A549 (cell line): ENCODE measurements around the gene ATP2A3. TPM values are rescaled to one million over a fixed set of nuclear protein-coding genes. Genes with fewer than 3 reads are reported as not detected.

ENCODE experiments used
- ATAC-seq, 2 experiments: fragments of 200-7000 bp in 1 of 2; fragments of >200 bp in 1 of 2; cut with Nextera tagmentation in 1 of 2; cut with Tn5 transposase in 1 of 2; 3 replicates each; pipeline versions ENCODE4 v1.8.0 to v1.9.1; 2018 to 2020; ENCODE audit warnings: mild to moderate bottlenecking in 1 of 2, moderate library complexity in 1 of 2
- CTCF ChIA-PET: fragments of 300-600 bp; sonication (Branson Sonifier 250); formaldehyde crosslinking; extraction: SDS; loops from one replicate; lab custom pipeline; 2021; ENCODE audit warnings: antibody characterized with exemption, inconsistent platforms; lab: Yijun Ruan, JAX
- POLR2A ChIA-PET: fragments of 350-600 bp; formaldehyde crosslinking; extraction: SDS; loops from one replicate; lab custom pipeline; 2021; ENCODE audit warnings: antibody characterized with exemption, inconsistent platforms; lab: Yijun Ruan, JAX
- DNase-seq, 2 experiments: peaks; one replicate each; pipeline versions ENCODE4 v3.0.0 to v3.0.0-alpha.2; 2011 to 2016; ENCODE audit warnings: low read depth in 1 of 2, low spot score in 1 of 2
- FAIRE-seq: peaks from 2 replicates; lab custom pipeline; 2011; peaks lifted over from hg19 to GRCh38; lab: Jason Lieb, UNC
- H3K27ac ChIP-seq, 2 experiments: fragments of >200 bp; sonication (Bioruptor Twin); formaldehyde crosslinking; 3 replicates each; pipeline ENCODE4 v1.5.1; 2016 to 2017
- H3K4me1 ChIP-seq: fragments of >200 bp; sonication (Bioruptor Twin); formaldehyde crosslinking; 3 replicates; pipeline ENCODE4 v1.6.1; 2016
- H3K4me2 ChIP-seq: fragments of >200 bp; sonication (Bioruptor Twin); formaldehyde crosslinking; 3 replicates; pipeline ENCODE4 v1.6.1; 2016
- H3K4me3 ChIP-seq: fragments of >200 bp; sonication (Bioruptor Twin); formaldehyde crosslinking; 3 replicates; pipeline ENCODE4 v1.5.1; 2016
- H3K9me3 ChIP-seq: fragments of >200 bp; sonication (Bioruptor Twin); formaldehyde crosslinking; 3 replicates; pipeline ENCODE4 v1.6.1; 2016
- CBX2 ChIP-seq: fragments of 200-600 bp; sonication (generic); IDR thresholded peaks from 2 replicates; pipeline ENCODE4 v1.6.1; 2016; ENCODE audit warnings: low read depth, mild to moderate bottlenecking, borderline replicate concordance
- CEBPB ChIP-seq, 2 experiments: fragments of >200 bp in 1 of 2; sonication (Bioruptor Twin) in 1 of 2; formaldehyde crosslinking in 1 of 2; IDR thresholded peaks; 2 replicates each; pipeline ENCODE4 v1.6.1; 2012 to 2016
- EHF ChIP-seq: fragments of 250-450 bp; sonication (Bioruptor Pico); IDR thresholded peaks from 2 replicates; pipeline ENCODE4 v1.5.0; 2020; ENCODE audit warnings: mild to moderate bottlenecking
- EHMT2 ChIP-seq: fragments of 200-600 bp; sonication (generic); IDR thresholded peaks from 2 replicates; pipeline ENCODE4 v1.6.1; 2016; ENCODE audit warnings: antibody characterized with exemption, low read depth, mild to moderate bottlenecking, moderate library complexity
- ESRRA ChIP-seq: fragments of 150-350 bp; IDR thresholded peaks from 2 replicates; pipeline ENCODE4 v1.6.1; 2014; ENCODE audit warnings: mild to moderate bottlenecking, low read length, borderline replicate concordance
- GATA3 ChIP-seq: IDR thresholded peaks from 2 replicates; pipeline ENCODE4 v1.6.1; 2012; ENCODE audit warnings: borderline replicate concordance
- HDAC2 ChIP-seq: fragments of 200-600 bp; sonication (generic); IDR thresholded peaks from 2 replicates; pipeline ENCODE4 v1.6.1; 2016
- HOXB13 ChIP-seq: fragments of 250-450 bp; sonication (Bioruptor Pico); IDR thresholded peaks from 2 replicates; pipeline ENCODE4 v1.5.0; 2020; ENCODE audit warnings: low read depth, mild to moderate bottlenecking, moderate library complexity
- HOXB5 ChIP-seq: fragments of 250-450 bp; sonication (Bioruptor Pico); IDR thresholded peaks from 2 replicates; pipeline ENCODE4 v1.5.0; 2020; ENCODE audit warnings: mild to moderate bottlenecking, moderate library complexity
- JUNB ChIP-seq: fragments of >200 bp; sonication (Bioruptor Twin); formaldehyde crosslinking; IDR thresholded peaks from 2 replicates; pipeline ENCODE4 v1.6.1; 2016
- KDM1A ChIP-seq: fragments of 200-600 bp; sonication (generic); IDR thresholded peaks from 2 replicates; pipeline ENCODE4 v1.6.1; 2016; ENCODE audit warnings: low read depth, mild to moderate bottlenecking
- KDM5A ChIP-seq: fragments of 200-600 bp; sonication (generic); IDR thresholded peaks from 2 replicates; pipeline ENCODE4 v1.6.1; 2016; ENCODE audit warnings: antibody characterized with exemption, mild to moderate bottlenecking
- MYC ChIP-seq: IDR thresholded peaks from 2 replicates; pipeline ENCODE4 v1.6.1; 2012; ENCODE audit warnings: mild to moderate bottlenecking, inconsistent platforms, low read length, improper control_type of control experiment, borderline replicate concordance
- NFE2L2 ChIP-seq: fragments of 150-350 bp; conservative IDR thresholded peaks from 2 replicates; pipeline ENCODE4 v1.6.1; 2014; ENCODE audit warnings: low read length
- NPAS2 ChIP-seq: fragments of 250-450 bp; sonication (Bioruptor Pico); IDR thresholded peaks from 2 replicates; pipeline ENCODE4 v1.8.0; 2022; ENCODE audit warnings: mild to moderate bottlenecking, moderate library complexity, borderline replicate concordance
- NR3C1 ChIP-seq: fragments of >200 bp; sonication (Bioruptor Twin); formaldehyde crosslinking; IDR thresholded peaks from 3 replicates; pipeline ENCODE4 v1.6.1; 2017
- RAD21 ChIP-seq, 2 experiments: fragments of >200 bp in 1 of 2; sonication (Bioruptor Twin) in 1 of 2; formaldehyde crosslinking in 1 of 2; IDR thresholded peaks in 1 of 2; conservative IDR thresholded peaks in 1 of 2; 2 replicates in 1 of 2; 3 replicates in 1 of 2; pipeline ENCODE4 v1.6.1; 2012 to 2018; ENCODE audit warnings: inconsistent platforms in 1 of 2
- SMC3 ChIP-seq: fragments of >200 bp; sonication (Bioruptor Twin); formaldehyde crosslinking; IDR thresholded peaks from 3 replicates; pipeline ENCODE4 v1.6.1; 2018; ENCODE audit warnings: inconsistent platforms
- SREBF2 ChIP-seq: fragments of 450-650 bp; IDR thresholded peaks from 2 replicates; pipeline ENCODE4 v1.6.1; 2014; ENCODE audit warnings: mild to moderate bottlenecking, moderate library complexity
- TFCP2L1 ChIP-seq: fragments of 250-450 bp; sonication (Bioruptor Pico); IDR thresholded peaks from 2 replicates; pipeline ENCODE4 v1.5.0; 2021; ENCODE audit warnings: mild to moderate bottlenecking
- ZFP36 ChIP-seq: fragments of 450-650 bp; IDR thresholded peaks from 2 replicates; pipeline ENCODE4 v1.6.1; 2014; ENCODE audit warnings: borderline replicate concordance; ENCODE audit not compliant: partially characterized antibody
- ZNF302 ChIP-seq: fragments of 250-450 bp; sonication (Bioruptor Pico); IDR thresholded peaks from 2 replicates; pipeline ENCODE4 v1.9.0; 2021; ENCODE audit warnings: inconsistent platforms, mild to moderate bottlenecking, moderate library complexity
- ZSCAN20 ChIP-seq: fragments of 250-450 bp; sonication (Bioruptor Pico); IDR thresholded peaks from 2 replicates; pipeline ENCODE4 v1.8.0; 2022; ENCODE audit warnings: mild to moderate bottlenecking, moderate library complexity
- WGBS: methylation state at CpG from one replicate; pipeline ENCODE4 v1.1.6; 2017; ENCODE audit errors: missing lambda C conversion rate; 5-methylcytosine and 5-hydroxymethylcytosine counted together
- polyA plus RNA-seq, 4 experiments: library from polyadenylated mRNA; depleted of rRNA in 3 of 4; stranded (reverse); fragments of >200 nt; fragmentation: RNase III in 1 of 4; extraction: RNeasy Plus Mini Kit Qiagen cat#74134 plus additional on column Dnase treatment in 1 of 4; gene quantifications; 2 replicates in 3 of 4; 3 replicates in 1 of 4; pipeline ENCODE4 v1.2.3, GENCODE V29; 2011 to 2017
- TF ChIP-seq, protein P1 (sequence below): fragments of >200 bp; sonication (Bioruptor Twin); formaldehyde crosslinking; IDR thresholded peaks from 3 replicates; pipeline ENCODE4 v1.5.1; 2016
- TF ChIP-seq, protein P2 (sequence below): fragments of 450-650 bp; IDR thresholded peaks from 2 replicates; pipeline ENCODE4 v1.6.1; 2014; ENCODE audit warnings: antibody characterized with exemption
- TF ChIP-seq, protein P3 (sequence below): fragments of >200 bp; sonication (Bioruptor Twin); formaldehyde crosslinking; IDR thresholded peaks from 3 replicates; pipeline ENCODE4 v1.6.1; 2016
- TF ChIP-seq, protein P4 (sequence below): fragments of 150-350 bp; IDR thresholded peaks from 2 replicates; pipeline ENCODE4 v1.6.1; 2014; ENCODE audit warnings: low read depth, mild to moderate bottlenecking, low read length
- TF ChIP-seq, protein P5 (sequence below): IDR thresholded peaks from 2 replicates; pipeline ENCODE4 v1.6.1; 2012
- TF ChIP-seq, protein P6 (sequence below): IDR thresholded peaks from 2 replicates; pipeline ENCODE4 v1.6.1; 2012

ATP2A3 gene
- polyA plus RNA-seq, 2 of the 4 experiments (the other 2 are of a cell fraction), result 3.1 to 5.5 TPM

DNA sequence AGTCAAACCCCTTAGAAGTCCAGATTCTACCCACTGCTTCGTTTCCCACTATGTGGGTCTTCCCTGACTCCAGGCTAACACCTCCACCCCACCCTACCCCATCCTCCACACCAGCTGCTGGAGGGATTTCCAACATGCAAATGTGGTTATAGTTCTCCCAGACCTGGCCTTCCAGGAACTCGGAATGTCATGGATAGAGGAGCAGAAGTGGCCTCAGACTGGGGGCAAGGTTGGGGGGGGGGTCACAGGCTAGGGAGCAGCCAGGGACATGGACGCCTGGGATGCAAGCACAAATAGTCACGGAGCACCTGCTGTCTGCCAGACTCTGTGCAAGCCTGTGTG lies 73.4 kb downstream of the ATP2A3 start:
- POLR2A ChIA-PET, result interaction anchor here (1.3 kb wide), 1 partner anchor 45 kb away, joined by 10 read pairs; the partner anchor contains the start of gene NCBP3
- Histone ChIP-seq H3K4me1 (peaks cover 78% of the 10 kb centered on the region), H3K27ac (peak overlapping the region; percentile 87 to 89), H3K4me3 (peak overlapping the region; percentile 79; the same call in 2 of the 3 replicates), H3K9me3 (no peaks in the 10 kb centered on the region), H3K4me2 (peak overlapping the region; percentile 94)
- no peak for TF ChIP-seq ESRRA
- TF ChIP-seq CBX2, result no peak
- no peak for TF ChIP-seq NFE2L2
- TF ChIP-seq NR3C1, result no peak
- TF ChIP-seq SREBF2, result no peak
- TF ChIP-seq, protein P1, sequence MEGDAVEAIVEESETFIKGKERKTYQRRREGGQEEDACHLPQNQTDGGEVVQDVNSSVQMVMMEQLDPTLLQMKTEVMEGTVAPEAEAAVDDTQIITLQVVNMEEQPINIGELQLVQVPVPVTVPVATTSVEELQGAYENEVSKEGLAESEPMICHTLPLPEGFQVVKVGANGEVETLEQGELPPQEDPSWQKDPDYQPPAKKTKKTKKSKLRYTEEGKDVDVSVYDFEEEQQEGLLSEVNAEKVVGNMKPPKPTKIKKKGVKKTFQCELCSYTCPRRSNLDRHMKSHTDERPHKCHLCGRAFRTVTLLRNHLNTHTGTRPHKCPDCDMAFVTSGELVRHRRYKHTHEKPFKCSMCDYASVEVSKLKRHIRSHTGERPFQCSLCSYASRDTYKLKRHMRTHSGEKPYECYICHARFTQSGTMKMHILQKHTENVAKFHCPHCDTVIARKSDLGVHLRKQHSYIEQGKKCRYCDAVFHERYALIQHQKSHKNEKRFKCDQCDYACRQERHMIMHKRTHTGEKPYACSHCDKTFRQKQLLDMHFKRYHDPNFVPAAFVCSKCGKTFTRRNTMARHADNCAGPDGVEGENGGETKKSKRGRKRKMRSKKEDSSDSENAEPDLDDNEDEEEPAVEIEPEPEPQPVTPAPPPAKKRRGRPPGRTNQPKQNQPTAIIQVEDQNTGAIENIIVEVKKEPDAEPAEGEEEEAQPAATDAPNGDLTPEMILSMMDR, result no peak
- no peak for TF ChIP-seq CEBPB (IDR thresholded peaks at IDR 0.05)
- no peak for TF ChIP-seq ZSCAN20 (CRISPR knock-in tag)
- TF ChIP-seq EHMT2, result no peak
- no peak for TF ChIP-seq HOXB5
- no peak for TF ChIP-seq ZFP36
- TF ChIP-seq SMC3, result no peak
- TF ChIP-seq HOXB13, result no peak
- TF ChIP-seq MYC, result no peak
- no peak for TF ChIP-seq KDM5A
- TF ChIP-seq, protein P2, sequence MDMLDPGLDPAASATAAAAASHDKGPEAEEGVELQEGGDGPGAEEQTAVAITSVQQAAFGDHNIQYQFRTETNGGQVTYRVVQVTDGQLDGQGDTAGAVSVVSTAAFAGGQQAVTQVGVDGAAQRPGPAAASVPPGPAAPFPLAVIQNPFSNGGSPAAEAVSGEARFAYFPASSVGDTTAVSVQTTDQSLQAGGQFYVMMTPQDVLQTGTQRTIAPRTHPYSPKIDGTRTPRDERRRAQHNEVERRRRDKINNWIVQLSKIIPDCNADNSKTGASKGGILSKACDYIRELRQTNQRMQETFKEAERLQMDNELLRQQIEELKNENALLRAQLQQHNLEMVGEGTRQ, result no peak
- TF ChIP-seq, protein P3, sequence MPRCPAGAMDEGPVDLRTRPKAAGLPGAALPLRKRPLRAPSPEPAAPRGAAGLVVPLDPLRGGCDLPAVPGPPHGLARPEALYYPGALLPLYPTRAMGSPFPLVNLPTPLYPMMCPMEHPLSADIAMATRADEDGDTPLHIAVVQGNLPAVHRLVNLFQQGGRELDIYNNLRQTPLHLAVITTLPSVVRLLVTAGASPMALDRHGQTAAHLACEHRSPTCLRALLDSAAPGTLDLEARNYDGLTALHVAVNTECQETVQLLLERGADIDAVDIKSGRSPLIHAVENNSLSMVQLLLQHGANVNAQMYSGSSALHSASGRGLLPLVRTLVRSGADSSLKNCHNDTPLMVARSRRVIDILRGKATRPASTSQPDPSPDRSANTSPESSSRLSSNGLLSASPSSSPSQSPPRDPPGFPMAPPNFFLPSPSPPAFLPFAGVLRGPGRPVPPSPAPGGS, result no peak
- TF ChIP-seq GATA3, result no peak
- no peak for TF ChIP-seq KDM1A
- TF ChIP-seq TFCP2L1 (CRISPR knock-in tag), result no peak
- CTCF ChIA-PET, result interaction anchor here (0.8 to 3.7 kb wide), 8 partner anchors 13 to 184 kb away, joined by 3 to 30 read pairs (median 7); no protein-coding TSS in a partner anchor
- DNase-seq (no peak), ATAC-seq (no peak), FAIRE-seq (no peak)
- WGBS, result 51% methylated on average over 3 of the region's 4 CpGs

DNA sequence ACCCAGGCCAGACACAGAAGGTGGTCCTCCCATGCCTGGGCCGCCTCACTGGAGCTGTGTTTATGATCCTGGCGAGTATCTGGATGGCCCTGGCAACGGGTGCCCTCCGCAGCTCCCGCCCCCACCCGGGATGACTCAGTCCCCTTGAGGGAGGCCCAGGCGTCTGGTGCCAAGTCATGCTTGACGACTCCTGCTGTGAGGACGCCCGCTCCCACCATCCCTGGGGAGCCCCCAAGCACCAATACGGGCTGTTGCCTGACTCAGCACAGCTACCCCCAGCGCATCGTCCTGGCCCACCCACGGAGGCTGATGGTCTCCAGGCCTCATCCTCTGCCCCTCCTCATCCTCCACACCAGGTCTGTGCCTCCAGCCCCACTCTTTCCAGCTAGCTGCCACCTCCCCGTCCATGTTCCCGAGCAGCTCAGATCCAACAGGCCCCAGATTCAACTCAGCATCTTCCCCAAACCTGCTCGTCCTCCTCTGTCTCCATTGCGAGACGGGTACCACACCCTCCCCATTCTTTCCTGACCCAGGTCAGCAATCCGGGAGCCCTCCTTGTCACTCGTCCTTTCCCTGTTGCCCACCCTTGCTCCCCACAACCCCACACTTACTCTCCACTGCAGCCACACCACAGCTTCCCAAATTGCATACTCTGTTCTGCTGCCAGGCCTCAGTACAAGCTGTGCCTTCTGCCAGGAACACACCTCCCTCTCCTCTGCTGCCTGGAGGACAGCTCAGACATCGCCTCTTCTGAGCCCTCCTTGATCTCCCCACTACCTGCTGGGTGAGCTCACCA lies 74.0 kb downstream of the ATP2A3 start:
- 10% methylated on average over 18 of the region's 22 CpGs for WGBS
- no peaks in the 10 kb centered on the region for H3K9me3 ChIP-seq
- ATAC-seq, result peak; percentile 36 to 61
- peak overlapping the region; percentile 87 to 89 for H3K27ac ChIP-seq
- peak; percentile 90 to 98 for DNase-seq
- H3K4me1 ChIP-seq, result peaks cover 81% of the 10 kb centered on the region
- peak overlapping the region; percentile 94 for H3K4me2 ChIP-seq
- ChIA-PET POLR2A (interaction anchor here (0.6 to 1.3 kb wide), 3 partner anchors 11 to 44 kb away, joined by 3 to 10 read pairs (median 3); partner anchors contain the start of gene NCBP3), CTCF (interaction anchor here (0.7 to 3.7 kb wide), 16 partner anchors 10 to 325 kb away, joined by 3 to 30 read pairs (median 4); partner anchors contain the start of gene NCBP3)
- H3K4me3 ChIP-seq, result peak overlapping the region; percentile 22
- peak; percentile 94 for FAIRE-seq
- no peak for TF ChIP-seq NPAS2 (CRISPR knock-in tag)
- peak; percentile 67 for TF ChIP-seq NFE2L2
- no peak for TF ChIP-seq ESRRA
- TF ChIP-seq TFCP2L1 (CRISPR knock-in tag), result no peak
- TF ChIP-seq ZNF302 (CRISPR knock-in tag), result no peak
- TF ChIP-seq EHF (CRISPR knock-in tag), result no peak
- TF ChIP-seq, protein P4, sequence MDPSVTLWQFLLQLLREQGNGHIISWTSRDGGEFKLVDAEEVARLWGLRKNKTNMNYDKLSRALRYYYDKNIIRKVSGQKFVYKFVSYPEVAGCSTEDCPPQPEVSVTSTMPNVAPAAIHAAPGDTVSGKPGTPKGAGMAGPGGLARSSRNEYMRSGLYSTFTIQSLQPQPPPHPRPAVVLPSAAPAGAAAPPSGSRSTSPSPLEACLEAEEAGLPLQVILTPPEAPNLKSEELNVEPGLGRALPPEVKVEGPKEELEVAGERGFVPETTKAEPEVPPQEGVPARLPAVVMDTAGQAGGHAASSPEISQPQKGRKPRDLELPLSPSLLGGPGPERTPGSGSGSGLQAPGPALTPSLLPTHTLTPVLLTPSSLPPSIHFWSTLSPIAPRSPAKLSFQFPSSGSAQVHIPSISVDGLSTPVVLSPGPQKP, result no peak
- TF ChIP-seq HDAC2, result no peak
- TF ChIP-seq RAD21 (conservative IDR thresholded peaks at IDR 0.05 in 1 of 2, IDR thresholded peaks at IDR 0.05 in 1 of 2), result no peak
- TF ChIP-seq, protein P5, sequence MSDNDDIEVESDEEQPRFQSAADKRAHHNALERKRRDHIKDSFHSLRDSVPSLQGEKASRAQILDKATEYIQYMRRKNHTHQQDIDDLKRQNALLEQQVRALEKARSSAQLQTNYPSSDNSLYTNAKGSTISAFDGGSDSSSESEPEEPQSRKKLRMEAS, result peak; percentile 90
- TF ChIP-seq, protein P6, sequence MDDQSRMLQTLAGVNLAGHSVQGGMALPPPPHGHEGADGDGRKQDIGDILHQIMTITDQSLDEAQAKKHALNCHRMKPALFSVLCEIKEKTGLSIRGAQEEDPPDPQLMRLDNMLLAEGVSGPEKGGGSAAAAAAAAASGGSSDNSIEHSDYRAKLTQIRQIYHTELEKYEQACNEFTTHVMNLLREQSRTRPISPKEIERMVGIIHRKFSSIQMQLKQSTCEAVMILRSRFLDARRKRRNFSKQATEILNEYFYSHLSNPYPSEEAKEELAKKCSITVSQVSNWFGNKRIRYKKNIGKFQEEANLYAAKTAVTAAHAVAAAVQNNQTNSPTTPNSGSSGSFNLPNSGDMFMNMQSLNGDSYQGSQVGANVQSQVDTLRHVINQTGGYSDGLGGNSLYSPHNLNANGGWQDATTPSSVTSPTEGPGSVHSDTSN, result no peak
- TF ChIP-seq, protein P3, result no peak
- peak; percentile 73 for TF ChIP-seq JUNB
- no peak for TF ChIP-seq CBX2
